Measurements from ENCODE around the gene KYNU. TPM values are rescaled to one million over a fixed set of nuclear protein-coding genes. Genes with fewer than 3 reads are reported as not detected.
A peak's percentile ranks its signal among the peaks of the same experiment; 100 is the strongest.
"Not testable (repeated sequence)": the region's sequence is repeated elsewhere in the genome, so short reads cannot be mapped to it uniquely, and the experiment has no call there.

KYNU gene
- total and polyA plus RNA-seq, 3 donors from 2014 or later = 4.5 to 31.9 (median 6.8) TPM

- H3K27ac ChIP-seq = no peak overlapping the region
- H3K27me3 ChIP-seq = no peaks in the 10 kb centered on the region
- 88% methylated on average over 12 of the region's 12 CpGs for WGBS, 2 donors
- no peak overlapping the region for H3K4me3 ChIP-seq
- intact Hi-C loops (cut with DNase I; ENCODE audit: low total_unique reads) = no loop called here
- TF ChIP-seq CTCF (IDR thresholded peaks at IDR 0.05) (no peak), POLR2A (IDR thresholded peaks at IDR 0.05) (no peak)
- DNase-seq = peak; percentile 30
- H3K4me1 ChIP-seq = no peaks in the 10 kb centered on the region
- no peaks in the 10 kb centered on the region for H3K9me3 ChIP-seq
- H3K36me3 ChIP-seq (ENCODE audit: low read depth, missing control alignments) = no peaks in the 10 kb centered on the region
Measured at GRCh38 chr2:142868229-142868762, 9.2 kb upstream of the KYNU start.

GRCh38 chr2:142869065-142869460 lies 8.4 kb upstream of the KYNU start:
- DNase-seq; H3K36me3 ChIP-seq (ENCODE audit: low read depth, missing control alignments); intact Hi-C loops (cut with DNase I; ENCODE audit: low total_unique reads); H3K27ac ChIP-seq; H3K27me3 ChIP-seq; H3K4me3 ChIP-seq; H3K9me3 ChIP-seq; H3K4me1 ChIP-seq: not testable (repeated sequence)
- 88 to 95% methylated on average over 7 of the region's 7 CpGs for WGBS, 2 donors

GRCh38 chr2:142869461-142870106 lies 7.9 kb upstream of the KYNU start:
- intact Hi-C loops (cut with DNase I; ENCODE audit: low total_unique reads) = no loop called here
- Histone ChIP-seq H3K36me3 (ENCODE audit: low read depth, missing control alignments) (no peaks in the 10 kb centered on the region), H3K27ac (no peak overlapping the region), H3K9me3 (no peaks in the 10 kb centered on the region), H3K4me3 (no peak overlapping the region), H3K27me3 (no peaks in the 10 kb centered on the region), H3K4me1 (no peaks in the 10 kb centered on the region)
- no peak for DNase-seq
- no peak for TF ChIP-seq POLR2A (IDR thresholded peaks at IDR 0.05)
- TF ChIP-seq CTCF (IDR thresholded peaks at IDR 0.05) = no peak
- 93% methylated on average over 5 of the region's 5 CpGs for WGBS, 2 donors

GRCh38 chr2:142870526-142870925 lies 6.9 kb upstream of the KYNU start:
- Histone ChIP-seq H3K27ac (no peak overlapping the region), H3K9me3 (no peaks in the 10 kb centered on the region), H3K36me3 (ENCODE audit: low read depth, missing control alignments) (no peaks in the 10 kb centered on the region), H3K4me3 (no peak overlapping the region), H3K27me3 (no peaks in the 10 kb centered on the region), H3K4me1 (no peaks in the 10 kb centered on the region)
- TF ChIP-seq POLR2A (IDR thresholded peaks at IDR 0.05) = no peak
- no peak for TF ChIP-seq CTCF (IDR thresholded peaks at IDR 0.05)
- intact Hi-C loops (cut with DNase I; ENCODE audit: low total_unique reads) = no loop called here
- WGBS, 2 donors = 67 to 92% methylated on average over 2 of the region's 2 CpGs
- no peak for DNase-seq

GRCh38 chr2:142871396-142871795 lies 6.1 kb upstream of the KYNU start:
- H3K36me3 ChIP-seq (ENCODE audit: low read depth, missing control alignments) = no peaks in the 10 kb centered on the region
- 88 to 95% methylated on average over 6 of the region's 6 CpGs for WGBS, 2 donors
- no peak overlapping the region for H3K27ac ChIP-seq
- H3K27me3 ChIP-seq = no peaks in the 10 kb centered on the region
- H3K9me3 ChIP-seq = no peaks in the 10 kb centered on the region
- H3K4me3 ChIP-seq = no peak overlapping the region
- no peaks in the 10 kb centered on the region for H3K4me1 ChIP-seq
- TF ChIP-seq CTCF (IDR thresholded peaks at IDR 0.05) = no peak
- no peak for TF ChIP-seq POLR2A (IDR thresholded peaks at IDR 0.05)
- no peak for DNase-seq
- intact Hi-C loops (cut with DNase I; ENCODE audit: low total_unique reads) = no loop called here
